ENCODE measurements around the gene IFNGR1.
"Not testable (repeated sequence)": the region's sequence is repeated elsewhere in the genome, so short reads cannot be mapped to it uniquely, and the experiment has no call there.

DNA sequence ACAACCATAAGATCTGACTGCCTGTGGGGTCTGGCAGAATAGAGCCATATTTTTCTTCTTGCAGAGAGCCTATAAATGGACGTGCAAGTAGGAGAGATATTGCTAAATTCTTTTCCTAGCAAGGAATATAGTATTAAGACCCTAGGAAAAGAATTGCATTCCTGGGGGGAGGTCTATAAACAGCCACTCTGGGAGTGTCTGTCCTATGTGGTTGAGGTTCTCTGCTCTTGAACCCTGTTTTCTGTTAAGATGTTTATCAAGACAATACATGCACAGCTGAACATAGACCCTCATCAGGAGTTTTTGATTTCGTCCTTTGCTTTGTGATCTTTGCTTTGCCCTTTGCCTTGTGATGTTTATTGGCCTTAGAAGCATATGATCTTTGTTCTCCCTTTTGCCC, 35.2 kb upstream of the IFNGR1 start:
- TF ChIP-seq, protein P1, sequence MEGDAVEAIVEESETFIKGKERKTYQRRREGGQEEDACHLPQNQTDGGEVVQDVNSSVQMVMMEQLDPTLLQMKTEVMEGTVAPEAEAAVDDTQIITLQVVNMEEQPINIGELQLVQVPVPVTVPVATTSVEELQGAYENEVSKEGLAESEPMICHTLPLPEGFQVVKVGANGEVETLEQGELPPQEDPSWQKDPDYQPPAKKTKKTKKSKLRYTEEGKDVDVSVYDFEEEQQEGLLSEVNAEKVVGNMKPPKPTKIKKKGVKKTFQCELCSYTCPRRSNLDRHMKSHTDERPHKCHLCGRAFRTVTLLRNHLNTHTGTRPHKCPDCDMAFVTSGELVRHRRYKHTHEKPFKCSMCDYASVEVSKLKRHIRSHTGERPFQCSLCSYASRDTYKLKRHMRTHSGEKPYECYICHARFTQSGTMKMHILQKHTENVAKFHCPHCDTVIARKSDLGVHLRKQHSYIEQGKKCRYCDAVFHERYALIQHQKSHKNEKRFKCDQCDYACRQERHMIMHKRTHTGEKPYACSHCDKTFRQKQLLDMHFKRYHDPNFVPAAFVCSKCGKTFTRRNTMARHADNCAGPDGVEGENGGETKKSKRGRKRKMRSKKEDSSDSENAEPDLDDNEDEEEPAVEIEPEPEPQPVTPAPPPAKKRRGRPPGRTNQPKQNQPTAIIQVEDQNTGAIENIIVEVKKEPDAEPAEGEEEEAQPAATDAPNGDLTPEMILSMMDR (IDR thresholded peaks at IDR 0.05; ENCODE audit: low read depth, low read length, poor library complexity, severe bottlenecking), result not testable (repeated sequence)
- TF ChIP-seq EZH2phosphoT487 (IDR thresholded peaks at IDR 0.05; ENCODE audit: borderline replicate concordance, low read length), result not testable (repeated sequence)

All from DOHH2 (cell line).